A549 (cell line): ENCODE measurements around the gene PYGB.

Experiments
- EP300 ChIP-seq, 2 experiments: fragments of >200 bp; sonication (Bioruptor Twin); formaldehyde crosslinking; IDR thresholded peaks; 2 replicates in 1 of 2; 3 replicates in 1 of 2; pipeline ENCODE4 v1.6.1; 2016 to 2017
- HDAC2 ChIP-seq: fragments of 200-600 bp; sonication (generic); IDR thresholded peaks from 2 replicates; pipeline ENCODE4 v1.6.1; 2016
- MAFK ChIP-seq: fragments of 450-650 bp; IDR thresholded peaks from 2 replicates; pipeline ENCODE4 v1.6.1; 2014; ENCODE audit not compliant: partially characterized antibody
- PHF8 ChIP-seq: fragments of 200-600 bp; sonication (generic); IDR thresholded peaks from 2 replicates; pipeline ENCODE4 v1.6.1; 2016; ENCODE audit warnings: low read depth, mild to moderate bottlenecking, antibody characterized with exemption, moderate library complexity, borderline replicate concordance
- POLR2A ChIP-seq: IDR thresholded peaks from 2 replicates; pipeline ENCODE4 v1.6.1; 2012; ENCODE audit warnings: mild to moderate bottlenecking, low read length
- RAD21 ChIP-seq, 2 experiments: fragments of >200 bp in 1 of 2; sonication (Bioruptor Twin) in 1 of 2; formaldehyde crosslinking in 1 of 2; IDR thresholded peaks in 1 of 2; conservative IDR thresholded peaks in 1 of 2; 2 replicates in 1 of 2; 3 replicates in 1 of 2; pipeline ENCODE4 v1.6.1; 2012 to 2018; ENCODE audit warnings: inconsistent platforms in 1 of 2
- RARB ChIP-seq: fragments of 250-450 bp; sonication (Bioruptor Pico); IDR thresholded peaks from 2 replicates; pipeline ENCODE4 v1.8.0; 2021; ENCODE audit warnings: mild to moderate bottlenecking, moderate library complexity
- RFX5 ChIP-seq: fragments of 450-650 bp; IDR thresholded peaks from 2 replicates; pipeline ENCODE4 v1.7.1; 2014; ENCODE audit warnings: antibody characterized with exemption, mild to moderate bottlenecking, moderate library complexity
- TF ChIP-seq, protein P1 (sequence below): fragments of >200 bp; sonication (Bioruptor Twin); formaldehyde crosslinking; IDR thresholded peaks from 3 replicates; pipeline ENCODE4 v1.5.1; 2016

DNA sequence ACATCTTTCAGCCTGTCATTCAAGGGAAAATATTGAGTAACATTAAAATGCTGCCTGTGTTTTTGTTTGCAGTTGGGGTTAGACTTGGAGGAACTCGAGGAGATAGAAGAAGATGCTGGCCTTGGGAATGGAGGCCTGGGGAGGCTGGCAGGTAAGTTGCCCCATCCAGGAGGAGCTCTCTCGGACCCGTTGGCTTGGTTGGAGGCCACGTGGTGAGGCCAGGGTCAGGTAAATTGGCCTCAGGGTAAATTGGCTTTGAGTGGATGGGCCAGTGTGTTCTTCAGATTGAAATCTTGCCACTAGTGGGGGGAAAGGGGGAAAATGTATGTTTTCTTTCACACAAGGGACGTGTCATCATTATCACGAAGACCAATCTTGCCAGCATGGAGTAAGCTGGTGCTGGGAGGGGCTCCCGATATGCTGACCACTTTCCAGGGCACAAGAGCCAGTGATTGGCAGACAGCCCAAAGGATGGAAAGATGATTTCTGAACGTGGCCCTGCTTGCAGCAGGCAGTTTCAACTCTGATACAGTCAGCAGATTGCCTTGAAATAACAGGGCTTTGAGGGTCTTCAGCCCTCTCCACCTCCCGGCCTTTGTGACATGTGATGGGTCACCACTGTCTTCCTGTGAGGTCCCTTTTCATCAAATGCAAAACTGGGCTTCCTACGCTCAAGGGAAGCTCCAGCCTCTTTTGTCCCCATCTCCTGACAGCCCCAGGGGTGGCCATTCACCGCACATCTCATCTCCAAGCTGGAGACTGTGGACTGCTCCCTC lies 21.4 kb downstream of the PYGB start:
- TF ChIP-seq PHF8, result no peak
- TF ChIP-seq, protein P1, sequence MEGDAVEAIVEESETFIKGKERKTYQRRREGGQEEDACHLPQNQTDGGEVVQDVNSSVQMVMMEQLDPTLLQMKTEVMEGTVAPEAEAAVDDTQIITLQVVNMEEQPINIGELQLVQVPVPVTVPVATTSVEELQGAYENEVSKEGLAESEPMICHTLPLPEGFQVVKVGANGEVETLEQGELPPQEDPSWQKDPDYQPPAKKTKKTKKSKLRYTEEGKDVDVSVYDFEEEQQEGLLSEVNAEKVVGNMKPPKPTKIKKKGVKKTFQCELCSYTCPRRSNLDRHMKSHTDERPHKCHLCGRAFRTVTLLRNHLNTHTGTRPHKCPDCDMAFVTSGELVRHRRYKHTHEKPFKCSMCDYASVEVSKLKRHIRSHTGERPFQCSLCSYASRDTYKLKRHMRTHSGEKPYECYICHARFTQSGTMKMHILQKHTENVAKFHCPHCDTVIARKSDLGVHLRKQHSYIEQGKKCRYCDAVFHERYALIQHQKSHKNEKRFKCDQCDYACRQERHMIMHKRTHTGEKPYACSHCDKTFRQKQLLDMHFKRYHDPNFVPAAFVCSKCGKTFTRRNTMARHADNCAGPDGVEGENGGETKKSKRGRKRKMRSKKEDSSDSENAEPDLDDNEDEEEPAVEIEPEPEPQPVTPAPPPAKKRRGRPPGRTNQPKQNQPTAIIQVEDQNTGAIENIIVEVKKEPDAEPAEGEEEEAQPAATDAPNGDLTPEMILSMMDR, result no peak
- TF ChIP-seq EP300 (IDR thresholded peaks at IDR 0.05), result no peak
- TF ChIP-seq RFX5, result no peak
- no peak for TF ChIP-seq RARB (CRISPR knock-in tag)
- no peak for TF ChIP-seq HDAC2
- TF ChIP-seq MAFK, result no peak
- TF ChIP-seq RAD21 (conservative IDR thresholded peaks at IDR 0.05 in 1 of 2, IDR thresholded peaks at IDR 0.05 in 1 of 2), result no peak
- TF ChIP-seq POLR2A, result no peak
